Neuronal stem cell (in vitro differentiated cells): ENCODE results near the gene RHOC.

Experiments used
- DNase-seq: peaks from one replicate; pipeline ENCODE4 v3.0.0-alpha.2; 2013; ENCODE audit warnings: low spot score
- H2AFZ ChIP-seq: one replicate; pipeline ENCODE4 v1.6.1; 2013; ENCODE audit warnings: mild to moderate bottlenecking, low read length, inconsistent platforms
- H2AK5ac ChIP-seq: 2 replicates; pipeline ENCODE4 v1.6.1; 2013; ENCODE audit warnings: low read depth, mild to moderate bottlenecking, inconsistent platforms, low read length, moderate library complexity, mixed read lengths
- H2BK120ac ChIP-seq: 2 replicates; pipeline ENCODE4 v1.6.1; 2013; ENCODE audit warnings: low read depth, mild to moderate bottlenecking, inconsistent platforms, low read length, moderate library complexity, mixed read lengths
- H2BK12ac ChIP-seq: one replicate; pipeline ENCODE4 v1.6.1; 2013; ENCODE audit warnings: low read length, inconsistent platforms
- H2BK15ac ChIP-seq: 2 replicates; pipeline ENCODE4 v1.6.1; 2013; ENCODE audit warnings: mild to moderate bottlenecking, low read length, inconsistent platforms, mixed read lengths
- H2BK5ac ChIP-seq: one replicate; pipeline ENCODE4 v1.6.1; 2013; ENCODE audit warnings: inconsistent platforms, mild to moderate bottlenecking, low read length, moderate library complexity
- H3K14ac ChIP-seq: one replicate; pipeline ENCODE4 v1.6.1; 2013; ENCODE audit warnings: low read length, inconsistent platforms
- H3K18ac ChIP-seq: 2 replicates; pipeline ENCODE4 v1.6.1; 2013; ENCODE audit warnings: low read length, inconsistent platforms
- H3K23ac ChIP-seq: 2 replicates; pipeline ENCODE4 v1.6.1; 2013; ENCODE audit warnings: low read depth, mild to moderate bottlenecking, mixed read lengths, low read length, inconsistent platforms; ENCODE audit not compliant: poor library complexity
- H3K27ac ChIP-seq: replicated peaks from 3 replicates; pipeline ENCODE4 v1.5.1; 2013; ENCODE audit warnings: low read length, inconsistent platforms
- H3K27me3 ChIP-seq, 3 experiments: 2 replicates each; pipeline ENCODE4 v1.6.1; 2013; ENCODE audit warnings: low read length in 3 of 3, mild to moderate bottlenecking in 2 of 3, inconsistent platforms in 1 of 3, low read depth in 1 of 3, mixed read lengths in 1 of 3, moderate library complexity in 1 of 3; ENCODE audit not compliant: control insufficient read depth in 3 of 3, insufficient read depth in 3 of 3
- H3K36me3 ChIP-seq, 2 donors: replicated peaks in 1 of 2; 2 replicates each; pipeline ENCODE4 v1.6.1; 2013; ENCODE audit warnings: low read length in 2 of 2; ENCODE audit not compliant: control insufficient read depth in 2 of 2, insufficient read depth in 2 of 2
- H3K4ac ChIP-seq: 2 replicates; pipeline ENCODE4 v1.6.1; 2013; ENCODE audit warnings: inconsistent platforms, mild to moderate bottlenecking, low read length, moderate library complexity
- H3K4me1 ChIP-seq, 2 donors: 1 replicate in 1 of 2; 2 replicates in 1 of 2; pipeline ENCODE4 v1.6.1; 2013; ENCODE audit warnings: low read length in 2 of 2, low read depth in 1 of 2; ENCODE audit not compliant: control insufficient read depth in 2 of 2, insufficient read depth in 1 of 2
- H3K4me2 ChIP-seq: one replicate; pipeline ENCODE4 v1.6.1; 2013; ENCODE audit warnings: mild to moderate bottlenecking, low read length, inconsistent platforms; ENCODE audit not compliant: insufficient read depth, poor library complexity, severe bottlenecking
- H3K4me3 ChIP-seq, 2 donors: 2 replicates each; pipeline ENCODE4 v1.5.1; 2013; ENCODE audit warnings: low read length in 2 of 2, mild to moderate bottlenecking in 2 of 2, inconsistent platforms in 1 of 2, moderate library complexity in 1 of 2
- H3K79me1 ChIP-seq: one replicate; pipeline ENCODE4 v1.6.1; 2013; ENCODE audit warnings: low read depth, mild to moderate bottlenecking, inconsistent platforms, low read length, moderate library complexity
- H3K9ac ChIP-seq: one replicate; pipeline ENCODE4 v1.6.1; 2013; ENCODE audit warnings: mild to moderate bottlenecking, low read depth, low read length, inconsistent platforms; ENCODE audit not compliant: poor library complexity
- H3K9me3 ChIP-seq, 2 donors: replicated peaks in 1 of 2; 2 replicates each; pipeline versions ENCODE3 to v1.6.1; 2013; ENCODE audit warnings: low read length in 2 of 2, mild to moderate bottlenecking in 2 of 2, inconsistent platforms in 1 of 2, low read depth in 1 of 2, mixed read lengths in 1 of 2, moderate library complexity in 1 of 2; ENCODE audit not compliant: control insufficient read depth in 2 of 2, insufficient read depth in 1 of 2
- H4K8ac ChIP-seq: one replicate; pipeline ENCODE4 v1.6.1; 2013; ENCODE audit warnings: low read depth, mild to moderate bottlenecking, inconsistent platforms, low read length, moderate library complexity
- H4K91ac ChIP-seq: one replicate; pipeline ENCODE4 v1.6.1; 2013; ENCODE audit warnings: low read length, low read depth, mild to moderate bottlenecking, inconsistent platforms; ENCODE audit not compliant: poor library complexity
- WGBS, 2 donors: extraction: QIAGEN DNeasy Blood & Tissue Kit; methylation state at CpG; one replicate each; pipeline ENCODE4 v1.1.7; 2013; ENCODE audit warnings: missing lambda C conversion rate in 2 of 2, mixed read lengths in 1 of 2; ENCODE audit not compliant: insufficient read length in 2 of 2, insufficient replicate concordance in 1 of 2; ENCODE audit errors: extremely low coverage in 2 of 2; 5-methylcytosine and 5-hydroxymethylcytosine counted together

Gene RHOC

GRCh38 chr1:112665857-112666256 lies 41.1 kb downstream of the RHOC start:
- Histone ChIP-seq H2AK5ac (no peak overlapping the region), H3K9me3 (no peaks in the 10 kb centered on the region), H4K8ac (no peak overlapping the region), H3K4me3 (no peak overlapping the region), H2BK5ac (no peak overlapping the region), H3K36me3 (peaks cover 11 to 94% of the 10 kb centered on the region in 2 donors), H3K4me1 (no peaks in the 10 kb centered on the region), H4K91ac (no peak overlapping the region), H3K27me3 (no peaks in the 10 kb centered on the region), H2BK12ac (no peak overlapping the region), H3K18ac (no peak overlapping the region), H3K27ac (no peak overlapping the region), H3K14ac (no peak overlapping the region), H3K79me1 (no peaks in the 10 kb centered on the region), H3K23ac (no peak overlapping the region), H3K4ac (no peak overlapping the region), H2BK15ac (no peak overlapping the region), H3K4me2 (no peak overlapping the region), H2BK120ac (no peak overlapping the region), H3K9ac (no peak overlapping the region), H2AFZ (no peak overlapping the region)
- no peak for DNase-seq
- no CpG with 5 or more reads among the region's 3 CpGs for WGBS, 2 donors

GRCh38 chr1:112651205-112651604 lies 55.7 kb downstream of the RHOC start:
- Histone ChIP-seq H2BK15ac (no peak overlapping the region), H3K27ac (no peak overlapping the region), H2BK120ac (no peak overlapping the region), H3K18ac (no peak overlapping the region), H3K4me1 (no peaks in the 10 kb centered on the region), H4K91ac (no peak overlapping the region), H2BK5ac (no peak overlapping the region), H2AK5ac (no peak overlapping the region), H3K4ac (no peak overlapping the region), H3K4me3 (no peak overlapping the region), H4K8ac (no peak overlapping the region), H3K9ac (no peak overlapping the region), H3K27me3 (no peaks in the 10 kb centered on the region), H3K23ac (no peak overlapping the region), H2AFZ (no peak overlapping the region), H3K4me2 (no peak overlapping the region), H3K14ac (no peak overlapping the region), H3K36me3 (peaks cover 4 to 100% of the 10 kb centered on the region in 2 donors), H3K9me3 (peaks cover 0 to 5% of the 10 kb centered on the region in 2 donors), H2BK12ac (no peak overlapping the region), H3K79me1 (no peaks in the 10 kb centered on the region)
- DNase-seq = no peak
- no CpG with 5 or more reads among the region's 1 CpG for WGBS, 2 donors
